Measurements from ENCODE around the gene SH2D4B.

The SH2D4B gene

DNA sequence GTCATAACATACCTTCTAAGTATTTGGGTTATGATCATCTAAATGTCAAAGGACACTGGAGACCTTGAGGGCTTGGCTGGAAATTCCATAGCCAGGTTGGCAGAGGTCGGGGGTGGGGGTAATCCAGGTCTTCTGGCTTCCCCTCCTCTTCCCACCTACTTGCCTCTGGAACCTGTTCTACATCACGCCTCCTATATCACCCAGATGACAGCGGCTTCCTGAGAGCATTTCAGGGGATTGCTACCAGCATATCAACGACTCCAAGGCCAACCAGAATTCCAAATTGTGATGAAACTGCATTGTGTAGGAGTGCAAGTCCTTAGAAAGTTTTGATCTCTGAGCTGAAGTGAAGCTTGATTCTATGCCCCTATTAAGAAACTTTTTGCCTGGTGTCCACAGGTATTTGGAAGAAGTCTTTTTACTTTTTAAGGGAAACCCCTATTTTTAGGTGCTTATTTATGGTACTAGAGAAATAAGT is 95.7 kb downstream of the SH2D4B start:
- no peak for DNase-seq (ENCODE audit: low spot score)

DNA sequence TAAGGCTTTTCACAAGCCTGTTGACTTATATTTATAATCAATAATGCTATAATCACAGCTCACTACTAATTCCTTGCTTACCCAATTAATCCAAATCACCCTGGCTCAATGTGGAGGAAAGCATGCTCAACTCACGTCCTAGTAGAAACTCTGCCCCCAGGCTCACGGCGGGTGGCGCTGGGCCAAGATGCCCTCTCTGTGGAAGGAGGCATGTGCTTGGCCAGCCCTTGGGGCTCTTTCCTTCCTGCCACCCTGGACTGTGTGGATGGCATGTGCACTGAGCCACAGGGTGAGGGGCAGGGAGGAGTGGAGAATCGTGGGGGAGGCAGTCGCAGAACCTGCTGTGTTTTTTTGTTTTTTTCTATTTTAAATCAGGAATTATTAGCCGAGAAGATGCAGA is 96.2 kb downstream of the SH2D4B start:
- no peak for DNase-seq (ENCODE audit: low spot score)

DNA sequence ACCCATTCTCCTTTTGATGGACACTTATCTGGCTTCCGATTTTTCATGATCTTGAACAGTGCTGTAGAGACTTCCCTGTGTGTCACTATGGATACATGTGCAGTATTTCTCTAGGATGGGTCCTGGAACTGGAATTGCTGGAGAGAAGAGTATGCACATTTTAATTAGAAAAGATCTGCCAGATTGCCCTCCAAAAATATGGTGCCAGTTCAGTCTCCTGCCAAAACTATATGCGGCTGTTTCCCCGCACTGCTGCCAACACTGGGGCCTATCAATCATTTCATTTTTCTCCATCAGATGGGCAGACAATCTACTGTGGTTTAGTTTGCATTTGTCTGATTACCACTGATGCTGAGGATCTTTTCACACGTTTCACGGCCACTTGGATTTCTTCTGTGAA is 105.0 kb downstream of the SH2D4B start:
- no peak for DNase-seq (ENCODE audit: low spot score)

DNA sequence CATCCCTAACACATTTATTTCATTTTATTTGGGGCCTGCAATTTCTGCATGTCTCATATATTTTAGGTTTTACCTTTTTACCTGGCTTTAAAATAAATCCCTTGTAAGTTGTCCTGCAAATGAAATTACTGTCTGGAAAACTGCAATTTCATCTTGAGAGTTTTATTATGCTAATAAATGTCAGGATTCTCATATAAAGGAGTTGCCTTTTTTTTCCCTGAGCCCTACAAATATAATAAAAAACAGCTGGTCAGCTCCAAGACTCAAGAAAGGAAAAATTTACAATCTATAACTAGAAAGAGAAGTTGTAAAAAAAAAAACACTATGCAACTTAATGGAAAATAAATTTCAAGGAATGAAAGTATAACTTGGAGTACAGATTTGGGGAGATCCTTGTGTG is 108.7 kb downstream of the SH2D4B start:
- DNase-seq (ENCODE audit: low spot score), result no peak

DNA sequence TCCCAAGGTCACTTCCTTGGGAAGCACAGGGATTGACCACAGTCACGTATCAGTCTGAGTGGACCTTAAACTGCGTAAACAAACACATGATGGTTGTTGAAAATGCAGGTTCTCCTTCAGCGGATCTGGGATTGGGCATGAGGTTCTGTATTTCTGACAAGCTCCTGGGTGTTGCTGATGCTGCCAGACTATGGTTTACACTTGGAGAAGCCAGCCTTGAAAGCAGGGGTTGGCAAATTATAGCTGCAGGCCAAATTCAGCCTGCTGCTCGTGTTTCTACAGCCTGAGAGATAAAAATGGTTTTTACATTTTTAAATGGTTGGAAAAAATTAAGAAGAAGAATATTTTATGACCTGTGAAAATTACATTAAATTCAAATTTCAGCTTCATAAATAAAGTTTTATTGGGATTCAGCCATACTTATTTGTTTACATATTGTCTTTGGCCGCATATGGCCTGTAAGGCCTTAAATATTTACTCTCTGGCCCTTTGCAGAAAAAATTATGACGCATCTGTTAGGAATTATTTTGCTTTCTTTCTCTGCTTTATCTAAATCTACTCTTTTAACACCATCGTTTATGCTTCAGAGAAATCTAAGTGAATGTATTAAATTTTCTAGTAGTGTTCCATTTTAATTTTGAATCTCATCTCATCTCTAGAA is 109.6 kb downstream of the SH2D4B start:
- DNase-seq (ENCODE audit: low spot score), result no peak

DNA sequence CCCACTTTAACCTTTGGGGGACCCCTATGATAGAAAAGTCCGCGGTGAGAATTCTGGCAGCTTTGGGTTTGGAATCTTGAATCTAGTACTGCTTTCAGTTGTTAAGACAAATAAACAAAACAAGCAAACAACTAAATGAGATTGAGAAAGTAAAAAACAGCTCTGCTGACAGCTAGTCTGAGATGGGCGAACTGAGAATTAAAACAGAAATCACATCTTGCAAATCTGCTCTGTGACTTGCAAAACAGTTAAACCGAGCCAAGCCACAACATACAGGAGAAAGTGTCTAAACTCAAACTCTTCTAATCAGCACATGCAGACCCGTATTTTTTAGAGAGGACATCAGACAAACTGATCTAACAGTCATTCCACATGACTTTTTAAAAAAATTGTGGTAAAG is 110.4 kb downstream of the SH2D4B start:
- DNase-seq (ENCODE audit: low spot score), result no peak

DNA sequence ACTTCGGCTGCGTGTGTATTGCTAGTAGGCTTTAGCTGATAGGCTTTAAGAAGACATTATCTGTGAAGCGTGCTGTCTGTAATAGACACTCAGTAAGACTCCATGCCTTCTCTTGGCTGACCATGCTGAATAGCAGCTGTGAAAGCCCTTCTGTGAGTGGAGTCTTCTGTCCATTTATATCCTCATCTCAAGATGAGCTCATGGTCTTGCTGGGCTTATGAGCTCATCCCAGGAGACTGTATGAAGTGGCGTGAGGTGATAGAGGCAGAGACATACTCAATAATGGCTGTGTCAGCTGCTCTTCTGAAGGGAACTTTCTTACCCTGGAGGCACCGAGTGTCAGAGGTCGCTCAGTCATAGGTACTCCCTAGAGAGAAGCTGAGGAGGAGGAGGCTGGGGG is 111.5 kb downstream of the SH2D4B start:
- DNase-seq (ENCODE audit: low spot score), result no peak

DNA sequence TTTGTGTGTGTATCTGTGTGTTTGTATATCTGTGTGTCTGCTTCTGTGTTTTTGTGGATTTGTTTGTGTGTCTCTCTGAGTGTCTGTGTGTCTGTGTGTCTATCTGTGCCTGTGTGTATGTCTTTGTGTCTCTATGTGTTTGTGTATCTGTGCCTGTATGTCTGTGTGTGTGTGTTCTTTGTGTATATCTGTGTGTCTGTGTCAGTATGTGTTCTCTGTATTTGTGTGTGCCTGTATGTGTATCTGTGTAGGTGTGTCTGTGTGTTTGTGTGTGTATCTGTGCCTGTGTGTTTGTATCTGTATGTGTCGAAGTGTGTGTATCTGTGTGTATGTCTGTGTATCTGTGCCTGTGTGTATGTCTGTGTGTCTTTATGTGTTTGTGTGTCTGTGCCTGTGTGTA is 118.2 kb downstream of the SH2D4B start:
- no peak for DNase-seq (ENCODE audit: low spot score)

DNA sequence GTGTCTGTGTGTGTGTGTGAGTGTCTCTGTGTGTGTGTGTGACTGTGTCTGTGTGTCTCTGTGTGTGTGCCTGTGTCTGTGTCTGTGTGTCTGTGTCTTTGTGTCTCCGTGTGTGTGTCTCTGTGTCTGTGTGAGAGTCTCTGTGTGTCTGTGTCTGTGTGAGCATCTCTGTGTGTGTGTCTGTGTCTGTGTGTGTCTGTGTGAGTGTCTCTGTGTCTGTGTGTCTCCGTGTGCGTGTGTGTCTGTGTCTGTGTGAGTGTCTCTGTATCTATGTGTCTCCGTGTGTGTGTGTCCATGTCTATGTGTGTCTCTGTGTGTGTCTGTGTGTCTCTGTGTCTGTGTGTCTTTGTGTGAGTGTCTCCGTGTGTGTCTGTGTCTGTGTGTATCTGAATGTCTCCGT is 120.4 kb downstream of the SH2D4B start:
- DNase-seq (ENCODE audit: low spot score), result no peak

DNA sequence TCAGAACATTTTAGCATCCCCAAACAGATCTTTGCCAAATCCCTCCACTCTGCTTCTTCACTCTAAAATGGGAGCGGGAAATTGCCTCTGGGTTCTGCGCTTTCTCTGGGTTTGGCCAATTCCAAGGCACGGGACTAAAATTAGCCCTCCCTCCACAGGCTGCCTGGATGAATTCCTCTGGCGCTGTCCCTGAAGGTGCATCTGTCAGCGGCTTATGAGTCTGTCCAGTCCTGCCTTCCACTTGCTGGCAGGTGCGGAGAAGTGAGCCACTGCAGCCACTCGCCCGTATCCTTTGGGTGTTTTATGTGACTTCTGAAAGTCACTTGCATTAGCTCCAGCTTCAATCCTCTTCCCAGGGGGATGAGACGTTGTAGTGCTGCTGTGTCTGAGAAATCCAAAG is 121.6 kb downstream of the SH2D4B start:
- DNase-seq (ENCODE audit: low spot score), result no peak

DNA sequence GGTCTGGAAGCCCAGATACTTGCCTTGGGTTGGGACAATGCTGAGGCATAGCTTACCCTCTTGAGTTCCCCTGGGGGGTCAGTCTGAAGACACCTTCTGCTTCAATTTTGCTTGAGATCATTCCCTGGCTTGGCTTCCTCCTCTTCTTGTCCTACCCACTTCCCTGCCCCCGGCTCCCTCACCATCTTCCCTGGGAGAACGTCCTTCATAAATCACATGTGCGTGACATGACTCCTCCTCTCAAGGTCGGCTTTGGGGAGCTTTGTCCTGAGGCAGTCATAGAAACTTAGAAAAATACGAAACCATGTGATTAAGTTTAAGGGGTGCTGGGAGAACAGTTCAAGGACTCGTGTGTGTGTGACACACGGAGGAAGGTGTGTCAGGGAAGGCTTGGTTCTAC is 122.6 kb downstream of the SH2D4B start:
- no peak for DNase-seq (ENCODE audit: low spot score)

DNA sequence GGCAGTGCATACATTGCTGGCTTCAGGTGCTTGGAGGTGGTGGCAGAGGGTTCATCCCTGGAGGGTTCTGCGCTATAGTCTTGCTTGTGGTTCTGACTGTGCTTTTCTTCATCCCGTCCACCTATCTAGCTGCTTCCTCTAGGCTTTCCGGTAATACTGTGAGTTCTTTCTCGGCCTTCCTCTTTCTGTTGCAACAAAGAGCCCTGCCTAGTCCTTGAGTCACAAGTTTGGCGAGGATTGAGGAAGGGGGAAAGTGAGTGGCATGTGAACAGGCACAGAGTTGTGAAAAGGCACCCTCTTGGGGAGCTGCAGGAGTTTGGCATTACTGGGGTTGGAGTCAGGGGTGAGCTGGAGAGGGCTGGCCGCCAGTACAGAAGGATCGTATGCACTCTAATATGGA is 123.0 kb downstream of the SH2D4B start:
- DNase-seq (ENCODE audit: low spot score), result no peak

DNA sequence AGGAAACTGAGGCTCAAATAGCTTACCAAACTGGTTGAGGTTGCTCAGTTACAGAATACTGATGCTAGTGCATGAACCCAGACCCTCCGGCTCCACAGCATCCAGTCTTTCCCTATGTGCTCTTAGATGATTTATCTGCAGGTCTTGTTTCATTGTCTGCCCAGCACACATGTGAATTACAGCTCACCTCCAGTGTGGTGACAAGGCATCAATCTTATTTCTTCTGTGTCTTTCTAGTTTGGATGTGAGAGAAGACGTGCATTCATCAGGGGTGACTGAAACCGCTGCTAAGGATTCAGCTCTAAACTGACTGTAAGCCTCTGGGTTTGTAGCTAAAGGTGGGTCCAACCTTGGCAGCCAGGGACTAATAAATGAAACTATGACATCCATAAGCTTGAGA is 123.8 kb downstream of the SH2D4B start:
- no peak for DNase-seq (ENCODE audit: low spot score)

DNA sequence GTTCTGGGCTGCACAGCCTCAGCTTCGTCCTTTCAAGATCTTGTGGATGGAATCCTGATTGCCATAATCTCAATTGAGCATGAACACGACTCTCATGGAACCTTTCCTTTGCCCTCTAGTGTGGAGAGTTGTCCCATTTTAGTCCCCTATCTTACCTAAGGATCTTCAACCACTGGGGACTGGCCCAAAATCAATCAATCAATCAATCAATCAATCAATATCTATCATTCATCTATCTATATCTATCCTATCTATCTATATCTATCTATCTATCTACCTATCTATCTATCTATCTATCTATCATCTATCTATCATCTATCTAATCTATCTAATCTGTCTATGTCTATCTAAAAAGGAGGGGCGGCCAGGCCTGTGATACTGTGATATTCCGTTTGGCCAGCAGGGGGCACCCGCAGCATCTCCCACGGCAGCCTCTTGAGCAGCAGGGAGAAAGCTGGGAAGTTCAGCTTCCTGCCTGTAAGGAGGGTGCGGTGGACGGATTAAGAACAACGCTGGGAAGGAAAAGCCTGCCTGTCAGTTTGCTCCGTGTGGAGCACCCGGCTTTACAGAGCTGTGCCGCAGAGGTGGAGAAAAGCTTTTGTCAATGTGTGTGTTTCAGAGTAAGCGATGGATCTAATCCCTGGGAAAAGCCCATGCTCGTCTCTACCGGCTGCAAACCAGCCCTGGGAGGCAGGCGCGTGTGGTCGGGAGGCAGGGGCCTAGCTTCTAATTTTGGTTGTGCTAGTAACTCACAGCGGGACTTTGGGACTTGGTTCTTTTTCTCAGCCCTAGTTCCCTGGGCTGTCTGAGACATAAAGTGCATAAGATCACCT is 124.9 kb downstream of the SH2D4B start:
- peak; percentile 93 for DNase-seq (ENCODE audit: low spot score)

DNA sequence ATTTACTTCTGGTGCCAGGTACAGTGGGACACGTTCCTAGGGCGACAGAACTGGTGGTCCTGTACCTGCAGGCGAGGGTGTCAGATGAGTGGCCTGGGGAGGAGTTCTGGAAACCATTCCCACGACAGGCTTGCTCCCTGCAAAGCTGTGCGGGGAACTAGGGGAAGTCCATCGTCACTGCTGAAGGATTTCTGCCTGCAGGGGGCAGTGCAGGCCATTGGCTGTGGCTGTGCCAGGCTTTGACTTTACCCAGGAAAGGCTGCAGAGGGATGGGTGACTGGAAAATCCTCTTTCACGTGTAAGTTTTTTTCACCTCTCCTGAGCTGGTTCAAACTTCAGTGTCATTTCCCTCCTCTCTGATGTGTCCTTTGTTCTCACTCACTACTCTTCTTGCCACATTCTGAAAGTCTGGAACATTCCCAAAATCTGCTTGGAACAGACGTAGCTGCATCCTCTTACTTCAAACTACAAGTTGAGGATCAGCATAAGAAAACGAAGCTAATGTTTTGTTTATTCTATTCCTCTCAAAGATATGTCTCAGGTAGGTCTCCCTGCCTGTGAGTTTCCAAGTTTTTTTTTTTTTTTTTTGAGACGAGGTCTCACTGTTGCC is 126.5 kb downstream of the SH2D4B start:
- DNase-seq (ENCODE audit: low spot score), result peak; percentile 79

DNA sequence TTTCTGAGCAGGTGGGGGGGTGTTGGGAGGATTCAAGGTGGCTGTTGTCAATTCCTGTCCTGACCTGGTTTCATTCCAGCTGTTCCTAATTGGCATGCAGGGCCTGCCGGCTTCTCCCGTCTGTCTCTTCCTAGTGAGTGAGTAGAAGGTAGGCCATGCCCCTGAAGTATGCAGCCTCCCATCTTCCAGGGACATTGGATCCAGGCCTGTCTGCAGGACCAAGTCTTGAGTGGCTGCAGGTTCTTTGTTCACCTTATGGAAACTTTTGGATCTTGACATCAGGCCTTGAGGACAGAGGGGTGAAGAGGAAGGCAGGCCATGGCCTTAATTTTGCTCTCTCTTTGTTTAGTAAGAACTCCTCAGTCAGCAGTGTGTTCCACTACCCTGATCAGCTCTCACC is 131.8 kb downstream of the SH2D4B start:
- DNase-seq (ENCODE audit: low spot score), result no peak

DNA sequence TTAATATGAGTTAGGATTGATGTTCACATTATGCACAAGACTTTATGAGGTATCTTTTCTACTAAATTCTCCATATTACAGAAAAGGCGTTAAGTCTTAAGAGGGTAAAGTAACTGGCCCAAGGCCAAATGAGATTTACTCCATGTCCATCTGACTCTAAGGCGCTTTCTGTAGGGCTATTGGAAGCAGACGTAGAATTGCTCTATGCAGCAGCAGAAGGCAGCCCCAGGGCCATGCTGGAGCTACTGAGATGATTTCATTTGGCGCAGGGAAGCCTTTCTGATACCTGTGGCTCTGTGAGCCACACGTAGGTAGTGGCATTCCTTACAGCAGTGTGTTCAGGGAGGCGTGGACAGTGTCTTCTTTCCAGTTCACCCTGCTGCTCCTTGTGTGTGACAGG is 133.1 kb downstream of the SH2D4B start:
- DNase-seq (ENCODE audit: low spot score), result no peak

DNA sequence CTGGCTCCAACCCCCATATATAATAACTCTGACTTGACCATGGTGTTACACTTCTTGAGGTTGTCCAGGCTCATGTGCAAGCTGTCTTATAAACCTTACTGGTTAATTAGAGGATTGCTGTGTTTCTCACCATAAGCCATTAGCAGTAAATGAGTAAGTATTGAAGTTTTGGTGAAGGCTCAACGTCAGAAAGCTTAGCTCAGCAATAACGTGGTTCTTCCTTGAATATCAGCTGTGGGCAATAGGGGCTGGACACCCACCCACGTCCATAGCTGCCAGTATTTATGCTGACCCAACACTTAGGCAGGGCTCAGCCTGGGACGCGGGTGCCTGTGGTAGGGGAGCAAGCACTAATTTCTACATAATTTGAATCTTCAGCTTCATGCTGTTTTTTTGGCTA is 134.1 kb downstream of the SH2D4B start:
- DNase-seq (ENCODE audit: low spot score), result no peak

DNA sequence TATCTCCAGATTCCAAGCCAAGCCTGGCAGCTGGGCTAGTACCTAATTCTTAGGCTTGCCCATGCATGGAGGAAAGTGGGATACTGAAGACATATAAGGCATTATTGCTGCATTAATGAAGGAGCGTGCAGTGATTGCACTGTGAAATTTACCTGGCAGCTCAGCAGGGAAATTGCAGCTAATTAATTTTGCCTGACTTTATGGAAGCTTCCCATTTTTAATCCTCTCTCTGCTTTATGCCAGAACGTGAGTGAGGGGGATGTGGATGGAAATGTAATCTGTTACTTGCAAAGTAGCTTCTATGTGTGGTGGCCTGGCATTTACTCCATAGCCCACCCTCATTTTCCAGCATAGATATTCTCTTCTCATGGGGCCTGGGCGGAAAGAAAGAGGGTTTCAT is 134.9 kb downstream of the SH2D4B start:
- DNase-seq (ENCODE audit: low spot score), result no peak

DNA sequence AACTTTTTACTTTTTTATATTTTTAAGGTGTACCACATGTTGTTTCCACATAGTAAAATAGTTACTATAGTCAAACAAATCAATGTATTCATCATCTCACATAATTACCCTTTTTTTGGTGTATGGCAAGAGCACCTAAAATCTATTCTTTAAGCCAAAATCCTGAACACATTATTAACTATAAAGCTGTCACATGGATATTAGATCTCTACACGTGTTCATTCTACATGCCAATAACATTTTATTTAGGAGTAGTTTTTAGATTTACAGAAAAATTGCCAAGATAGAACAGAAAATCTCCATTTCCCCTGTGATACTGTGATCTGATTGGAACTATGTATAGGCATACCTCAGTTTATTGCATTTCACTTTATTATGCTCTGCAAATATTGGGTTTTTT is 137.1 kb downstream of the SH2D4B start:
- DNase-seq (ENCODE audit: low spot score), result no peak

DNA sequence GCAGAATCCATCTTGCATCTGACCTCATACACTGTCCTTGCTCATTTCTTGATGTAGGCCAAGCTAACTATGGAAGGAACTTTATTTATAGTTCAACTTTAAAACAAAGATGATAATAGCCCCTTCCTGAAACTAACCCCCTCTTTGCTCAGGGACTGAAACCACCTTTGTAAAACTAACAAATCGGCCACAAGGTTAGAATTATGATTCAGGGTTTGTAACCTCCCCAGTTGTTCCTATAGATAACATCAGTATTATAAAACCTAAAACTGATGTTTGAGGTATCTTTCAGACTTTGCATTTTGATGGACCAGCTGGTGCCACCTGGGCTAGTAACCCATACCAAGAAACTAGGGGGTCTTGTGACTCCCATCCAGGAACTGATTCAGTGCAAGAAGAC is 143.4 kb downstream of the SH2D4B start:
- no peak for DNase-seq (ENCODE audit: low spot score)

DNA sequence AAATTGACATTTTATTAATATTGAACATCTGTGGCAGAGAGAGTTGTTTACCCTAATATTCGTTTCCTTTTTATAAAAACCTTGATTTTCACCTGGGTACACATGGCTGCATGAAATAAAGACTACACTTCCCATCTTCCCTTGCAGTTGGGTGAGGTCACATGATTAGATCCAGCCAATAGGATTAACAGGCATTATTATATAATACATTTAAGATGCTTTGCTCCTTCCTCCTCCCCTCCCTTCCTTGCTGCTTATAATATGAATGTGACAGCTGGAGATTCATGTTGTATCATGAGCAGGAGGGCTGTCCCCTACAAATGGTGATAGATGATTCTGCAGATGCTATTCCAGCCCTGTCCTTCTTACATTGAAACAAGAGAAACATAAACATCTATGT is 146.6 kb downstream of the SH2D4B start:
- DNase-seq (ENCODE audit: low spot score), result peak; percentile 32

DNA sequence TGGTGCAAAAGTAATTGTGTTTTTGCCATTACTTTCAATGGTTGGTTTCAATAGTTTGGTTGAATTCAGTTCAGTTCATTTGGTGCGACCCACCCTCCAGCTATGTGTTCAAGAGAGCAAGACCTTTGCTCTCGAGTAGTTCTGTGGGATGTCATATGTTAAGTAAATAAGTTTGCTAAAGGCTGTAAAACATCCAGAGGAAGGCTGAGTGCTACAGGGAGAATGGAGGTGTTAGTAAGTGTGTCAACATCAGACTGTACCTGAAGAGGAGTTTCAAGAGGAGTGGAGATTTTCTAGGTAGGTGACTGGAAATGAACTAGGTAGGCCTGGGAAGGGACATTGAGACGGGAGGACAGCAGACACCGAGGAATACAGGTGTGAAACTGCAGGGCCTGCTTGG is 147.7 kb downstream of the SH2D4B start:
- no peak for DNase-seq (ENCODE audit: low spot score)

Measured in GM03348 (cell line).